ENCODE results near the gene HDAC11.

HDAC11 gene

GRCh38 chr3:13545952-13546454, 65.9 kb downstream of the HDAC11 start:
- H3K27me3 ChIP-seq (ENCODE audit: insufficient read depth, poor library complexity, severe bottlenecking), result peaks cover 21% of the 10 kb centered on the region
- no peak for DNase-seq (ENCODE audit: low read depth in 1 of 2, low spot score in 1 of 2)
- TF ChIP-seq GABPA (IDR thresholded peaks at IDR 0.05; ENCODE audit: low read depth), result no peak
- TF ChIP-seq, protein P1, sequence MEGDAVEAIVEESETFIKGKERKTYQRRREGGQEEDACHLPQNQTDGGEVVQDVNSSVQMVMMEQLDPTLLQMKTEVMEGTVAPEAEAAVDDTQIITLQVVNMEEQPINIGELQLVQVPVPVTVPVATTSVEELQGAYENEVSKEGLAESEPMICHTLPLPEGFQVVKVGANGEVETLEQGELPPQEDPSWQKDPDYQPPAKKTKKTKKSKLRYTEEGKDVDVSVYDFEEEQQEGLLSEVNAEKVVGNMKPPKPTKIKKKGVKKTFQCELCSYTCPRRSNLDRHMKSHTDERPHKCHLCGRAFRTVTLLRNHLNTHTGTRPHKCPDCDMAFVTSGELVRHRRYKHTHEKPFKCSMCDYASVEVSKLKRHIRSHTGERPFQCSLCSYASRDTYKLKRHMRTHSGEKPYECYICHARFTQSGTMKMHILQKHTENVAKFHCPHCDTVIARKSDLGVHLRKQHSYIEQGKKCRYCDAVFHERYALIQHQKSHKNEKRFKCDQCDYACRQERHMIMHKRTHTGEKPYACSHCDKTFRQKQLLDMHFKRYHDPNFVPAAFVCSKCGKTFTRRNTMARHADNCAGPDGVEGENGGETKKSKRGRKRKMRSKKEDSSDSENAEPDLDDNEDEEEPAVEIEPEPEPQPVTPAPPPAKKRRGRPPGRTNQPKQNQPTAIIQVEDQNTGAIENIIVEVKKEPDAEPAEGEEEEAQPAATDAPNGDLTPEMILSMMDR (IDR thresholded peaks at IDR 0.05; ENCODE audit: insufficient read depth, low read length), result no peak
- TF ChIP-seq REST (IDR thresholded peaks at IDR 0.05; ENCODE audit: insufficient replicate concordance, low read depth), result no peak
- no peak for TF ChIP-seq SPI1 (IDR thresholded peaks at IDR 0.05; ENCODE audit: borderline replicate concordance, low read depth)
- no peak for TF ChIP-seq POLR2AphosphoS5 (IDR thresholded peaks at IDR 0.05; ENCODE audit: low read depth)
- H3K4me3 ChIP-seq (replicated peaks; ENCODE audit: insufficient read depth, low read length), result no peak overlapping the region
- no peak overlapping the region for H3K27ac ChIP-seq (replicated peaks)

- H3K27me3 ChIP-seq (ENCODE audit: insufficient read depth, poor library complexity, severe bottlenecking), result peaks cover 24% of the 10 kb centered on the region
- H3K27ac ChIP-seq (replicated peaks), result no peak overlapping the region
- TF ChIP-seq REST (IDR thresholded peaks at IDR 0.05; ENCODE audit: insufficient replicate concordance, low read depth) (no peak), POLR2AphosphoS5 (IDR thresholded peaks at IDR 0.05; ENCODE audit: low read depth) (no peak), SPI1 (IDR thresholded peaks at IDR 0.05; ENCODE audit: borderline replicate concordance, low read depth) (no peak), GABPA (IDR thresholded peaks at IDR 0.05; ENCODE audit: low read depth) (no peak)
- TF ChIP-seq, protein P1 (IDR thresholded peaks at IDR 0.05; ENCODE audit: insufficient read depth, low read length), result no peak
- no peak for DNase-seq (ENCODE audit: low read depth in 1 of 2, low spot score in 1 of 2)
- H3K4me3 ChIP-seq (replicated peaks; ENCODE audit: insufficient read depth, low read length), result no peak overlapping the region
Observed at GRCh38 chr3:13546667-13547171, 66.6 kb downstream of the HDAC11 start.

DNA sequence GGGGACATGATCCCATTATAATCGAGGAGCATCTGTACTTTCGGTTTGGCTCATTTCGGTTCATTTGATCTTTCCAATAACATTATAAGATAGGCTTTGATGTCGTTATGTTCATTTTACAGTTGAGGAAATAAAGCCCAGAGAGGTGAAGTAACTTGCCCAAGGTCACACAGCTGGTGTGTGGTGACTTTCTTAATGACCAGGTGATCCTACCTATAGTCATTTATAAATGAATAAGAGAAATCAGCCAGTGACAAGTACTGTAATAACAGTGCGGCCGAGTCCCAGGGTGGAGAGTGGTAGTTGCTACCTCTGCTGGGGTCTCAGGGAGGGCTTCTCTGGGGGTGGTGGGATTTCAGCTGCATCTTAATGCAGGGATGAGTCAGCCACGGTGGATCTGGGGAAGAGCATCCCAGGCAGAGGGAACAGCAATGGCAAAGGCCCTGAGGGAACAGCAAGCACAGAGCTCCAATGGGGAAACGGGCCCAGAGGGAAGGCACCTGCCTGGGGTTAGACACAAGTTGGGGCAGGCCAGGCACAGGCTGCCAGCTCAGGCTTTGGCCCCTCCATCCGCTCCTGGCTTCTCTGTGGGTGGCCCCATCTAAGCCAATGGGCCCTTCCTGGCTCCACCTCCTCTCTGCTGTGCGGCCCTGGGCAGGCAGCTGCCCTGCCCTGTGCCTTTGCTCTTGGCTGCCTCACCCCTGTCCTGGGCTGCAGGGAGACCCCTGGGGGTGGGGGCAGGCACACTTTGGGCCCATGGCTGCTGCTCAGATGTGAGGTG, 67.7 kb downstream of the HDAC11 start:
- Histone ChIP-seq H3K27ac (replicated peaks) (no peak overlapping the region), H3K27me3 (ENCODE audit: insufficient read depth, poor library complexity, severe bottlenecking) (peaks cover 24% of the 10 kb centered on the region), H3K4me3 (replicated peaks; ENCODE audit: insufficient read depth, low read length) (no peak overlapping the region)
- TF ChIP-seq REST (IDR thresholded peaks at IDR 0.05; ENCODE audit: insufficient replicate concordance, low read depth) (no peak), GABPA (IDR thresholded peaks at IDR 0.05; ENCODE audit: low read depth) (no peak), SPI1 (IDR thresholded peaks at IDR 0.05; ENCODE audit: borderline replicate concordance, low read depth) (no peak), POLR2AphosphoS5 (IDR thresholded peaks at IDR 0.05; ENCODE audit: low read depth) (no peak)
- TF ChIP-seq, protein P1 (IDR thresholded peaks at IDR 0.05; ENCODE audit: insufficient read depth, low read length), result no peak
- DNase-seq (ENCODE audit: low read depth in 1 of 2, low spot score in 1 of 2), result no peak

All from HL-60 (cell line).